Immature natural killer cell (primary cell): ENCODE measurements around the gene SMAD5. TPM values are rescaled to one million over a fixed set of nuclear protein-coding genes. Genes with fewer than 3 reads are reported as not detected.

Source experiments
- DNase-seq, 3 donors: peaks; one replicate each; pipeline ENCODE4 v3.0.0; 2022; ENCODE audit warnings: mixed read lengths in 1 of 3
- H3K27ac Mint-ChIP-seq, 6 donors: one replicate each; pipeline ENCODE4 v1.8.0; 2020; ENCODE audit warnings: mixed read lengths in 6 of 6, mild to moderate bottlenecking in 5 of 6, inconsistent platforms in 4 of 6, moderate library complexity in 3 of 6
- H3K27me3 Mint-ChIP-seq, 3 donors: one replicate each; pipeline ENCODE4 v1.8.0; 2020 to 2021; ENCODE audit warnings: low read depth in 3 of 3, mild to moderate bottlenecking in 3 of 3, mixed read lengths in 3 of 3, moderate library complexity in 3 of 3, inconsistent platforms in 1 of 3
- H3K36me3 Mint-ChIP-seq, 3 donors: one replicate each; pipeline ENCODE4 v1.8.0; 2020; ENCODE audit warnings: mixed read lengths in 3 of 3, inconsistent platforms in 2 of 3, mild to moderate bottlenecking in 2 of 3
- H3K4me1 Mint-ChIP-seq, 2 donors: one replicate each; pipeline ENCODE4 v1.8.0; 2020; ENCODE audit warnings: inconsistent platforms in 2 of 2, mild to moderate bottlenecking in 2 of 2, mixed read lengths in 2 of 2, moderate library complexity in 1 of 2
- H3K4me3 Mint-ChIP-seq, 5 donors: one replicate each; pipeline ENCODE4 v1.8.0; 2020; ENCODE audit warnings: mild to moderate bottlenecking in 5 of 5, mixed read lengths in 5 of 5, inconsistent platforms in 3 of 5, moderate library complexity in 3 of 5
- H3K9me3 Mint-ChIP-seq, 6 donors: one replicate each; pipeline ENCODE4 v1.8.0; 2020; ENCODE audit warnings: mild to moderate bottlenecking in 6 of 6, mixed read lengths in 6 of 6, inconsistent platforms in 4 of 6, moderate library complexity in 3 of 6
- polyA plus RNA-seq, 3 donors: library from polyadenylated mRNA; unstranded; fragments of 300-500 nt; fragmentation: Illumina TruSeq; gene quantifications; one replicate each; pipeline ENCODE4 v1.2.3, GENCODE V29; 2021

SMAD5 gene
- polyA plus RNA-seq, 3 donors from 2014 or later: 23.9 to 37.8 (median 32.5) TPM

DNA sequence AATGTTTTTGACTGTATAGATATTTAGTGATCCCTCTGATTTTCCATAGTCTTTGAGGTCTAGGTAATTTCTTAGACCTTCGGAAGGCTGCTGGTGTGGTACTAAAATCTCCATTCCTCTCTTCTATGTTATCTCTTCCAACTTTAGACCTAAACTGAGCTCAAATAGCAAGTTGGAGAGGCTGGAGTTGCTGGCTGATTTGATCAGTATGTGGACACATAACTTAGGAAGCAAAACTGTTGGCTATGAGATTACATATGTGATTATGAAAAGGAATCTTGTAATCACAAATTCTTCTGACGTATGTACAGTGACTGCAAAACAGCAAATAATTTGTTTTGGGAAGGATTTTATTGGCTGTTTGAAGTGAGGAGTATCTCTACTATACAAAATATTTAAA, 2.1 kb upstream of the SMAD5 start:
- no peaks in the 10 kb centered on the region for H3K36me3 Mint-ChIP-seq
- H3K4me1 Mint-ChIP-seq: peaks cover 20 to 36% of the 10 kb centered on the region in 2 donors
- no peak overlapping the region for H3K27ac Mint-ChIP-seq
- H3K27me3 Mint-ChIP-seq: peaks cover 16 to 34% (median 27%) of the 10 kb centered on the region in 3 donors
- H3K9me3 Mint-ChIP-seq: no peaks in the 10 kb centered on the region
- H3K4me3 Mint-ChIP-seq: no peak overlapping the region
- no peak for DNase-seq

DNA sequence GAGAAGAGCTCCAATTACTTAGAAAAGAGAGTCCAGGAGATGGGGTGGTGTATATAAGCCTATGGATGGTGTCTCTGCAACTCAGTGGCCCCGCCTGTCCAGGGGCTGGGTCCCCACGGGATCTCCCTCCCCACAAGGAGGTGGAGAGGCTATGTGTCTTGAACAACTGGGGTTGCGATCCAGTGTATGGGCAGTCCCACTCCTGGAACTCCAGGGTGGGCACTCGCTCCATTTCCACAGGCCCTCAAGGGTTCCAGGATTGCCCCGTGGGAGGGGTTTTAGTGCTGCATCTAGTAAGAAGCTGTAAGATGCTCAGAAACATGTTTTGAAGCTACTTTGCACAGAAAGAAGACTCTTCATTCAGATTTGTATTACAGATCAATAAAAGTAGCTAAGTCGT, 558 bp upstream of the SMAD5 start:
- no peaks in the 10 kb centered on the region for H3K9me3 Mint-ChIP-seq
- peak overlapping the region; percentile 86 to 93 (median 90) for H3K27ac Mint-ChIP-seq
- peak overlapping the region; percentile 86 to 94 (median 91) for H3K4me3 Mint-ChIP-seq
- H3K27me3 Mint-ChIP-seq: peaks cover 12 to 27% (median 24%) of the 10 kb centered on the region in 3 donors
- DNase-seq: no peak
- no peaks in the 10 kb centered on the region for H3K36me3 Mint-ChIP-seq
- H3K4me1 Mint-ChIP-seq: peaks cover 23 to 49% of the 10 kb centered on the region in 2 donors

DNA sequence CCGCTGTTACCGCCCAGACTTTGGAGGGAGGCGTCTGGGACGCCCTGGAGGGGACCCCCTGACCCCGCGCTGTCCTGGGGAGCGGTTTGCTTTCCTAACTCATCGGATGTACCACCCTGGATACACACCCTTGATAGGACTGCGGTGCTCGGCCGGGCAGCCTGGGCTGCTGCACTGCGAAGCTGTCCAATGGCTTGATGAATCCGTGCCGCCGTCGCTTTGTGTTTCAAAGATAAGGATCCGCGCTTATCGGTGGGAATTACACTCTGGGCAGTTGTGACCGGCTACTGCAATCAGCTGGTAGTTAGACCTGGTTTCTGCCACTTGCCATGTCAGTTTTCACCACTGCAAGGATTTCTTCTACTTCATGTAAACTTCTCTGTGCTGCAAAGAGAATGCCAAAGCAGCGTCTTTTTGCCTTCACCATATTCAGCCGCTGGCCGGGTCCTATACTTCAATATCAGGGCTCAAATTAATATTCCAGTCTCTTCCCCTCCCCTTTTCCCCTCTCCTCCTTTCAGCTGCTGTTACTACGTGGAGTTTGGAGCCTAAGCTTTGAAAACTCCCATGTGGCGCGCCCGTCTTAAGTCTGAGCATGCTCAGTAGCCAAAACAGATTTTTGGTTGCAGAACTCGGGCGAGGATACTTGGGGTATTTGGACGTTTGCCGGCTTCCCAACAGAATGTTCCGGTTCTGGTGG, 727 bp downstream of the SMAD5 start:
- Mint-ChIP-seq H3K27me3 (peaks cover 12 to 24% (median 20%) of the 10 kb centered on the region in 3 donors), H3K27ac (peak overlapping the region; percentile 87 to 96 (median 92)), H3K4me1 (peaks cover 35 to 62% of the 10 kb centered on the region in 2 donors), H3K4me3 (peak overlapping the region; percentile 85 to 96 (median 94)), H3K9me3 (no peaks in the 10 kb centered on the region), H3K36me3 (no peaks in the 10 kb centered on the region)
- peak; percentile 12 to 22 (median 18) for DNase-seq

DNA sequence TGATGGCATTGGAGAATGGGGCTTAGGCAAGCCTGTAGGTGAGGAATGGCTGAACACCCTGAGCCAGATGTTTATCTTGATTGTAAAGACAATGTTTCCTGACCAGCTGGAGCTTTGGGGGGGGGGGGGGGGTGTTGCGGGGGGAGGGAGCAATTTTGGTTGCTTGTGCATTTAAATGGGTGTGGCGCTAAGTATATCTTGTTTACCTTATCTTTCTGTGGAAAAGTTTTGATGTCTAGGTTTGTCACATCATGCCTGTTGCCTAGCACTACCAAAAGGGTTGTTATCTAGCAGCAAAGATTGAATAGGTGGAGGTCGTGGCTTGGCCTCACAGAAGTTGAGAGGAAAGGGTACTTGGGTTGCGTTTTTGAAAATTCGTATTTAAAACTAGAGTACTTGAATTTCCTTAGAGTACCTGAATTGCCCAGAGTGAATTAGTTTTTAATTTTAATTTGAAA, 1.3 kb downstream of the SMAD5 start:
- peak overlapping the region; percentile 87 to 96 (median 92) for H3K27ac Mint-ChIP-seq
- peaks cover 12 to 24% (median 20%) of the 10 kb centered on the region in 3 donors for H3K27me3 Mint-ChIP-seq
- no peaks in the 10 kb centered on the region for H3K36me3 Mint-ChIP-seq
- H3K4me1 Mint-ChIP-seq: peaks cover 40 to 68% of the 10 kb centered on the region in 2 donors
- no peaks in the 10 kb centered on the region for H3K9me3 Mint-ChIP-seq
- no peak for DNase-seq
- peak overlapping the region; percentile 85 to 96 (median 94) for H3K4me3 Mint-ChIP-seq

DNA sequence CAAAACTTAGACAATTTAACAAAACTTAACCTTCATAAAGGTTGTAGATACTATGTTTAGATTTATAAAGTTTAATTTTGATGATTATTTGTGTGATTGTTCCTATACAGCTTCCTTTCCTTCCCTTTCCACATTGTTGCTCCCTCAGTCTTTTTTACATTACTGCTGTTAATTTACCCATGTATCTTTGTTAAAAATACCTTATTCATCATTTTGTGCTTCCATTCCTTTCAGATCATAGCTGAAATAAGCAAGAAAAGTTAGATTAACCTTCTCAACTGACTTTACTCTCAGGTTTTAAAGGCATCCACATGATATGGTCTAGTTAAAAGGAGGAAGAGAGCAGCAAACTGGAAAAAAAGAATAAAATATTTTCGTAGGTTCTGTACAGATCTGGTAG, 2.0 kb downstream of the SMAD5 start:
- H3K9me3 Mint-ChIP-seq: no peaks in the 10 kb centered on the region
- H3K4me3 Mint-ChIP-seq: peak overlapping the region; percentile 42 to 92 (median 65)
- peaks cover 47 to 75% of the 10 kb centered on the region in 2 donors for H3K4me1 Mint-ChIP-seq
- H3K27ac Mint-ChIP-seq: peak overlapping the region in 2 of 6 donors; percentile 69 to 84
- H3K27me3 Mint-ChIP-seq: peaks cover 12 to 24% (median 20%) of the 10 kb centered on the region in 3 donors
- no peaks in the 10 kb centered on the region for H3K36me3 Mint-ChIP-seq
- DNase-seq: no peak

DNA sequence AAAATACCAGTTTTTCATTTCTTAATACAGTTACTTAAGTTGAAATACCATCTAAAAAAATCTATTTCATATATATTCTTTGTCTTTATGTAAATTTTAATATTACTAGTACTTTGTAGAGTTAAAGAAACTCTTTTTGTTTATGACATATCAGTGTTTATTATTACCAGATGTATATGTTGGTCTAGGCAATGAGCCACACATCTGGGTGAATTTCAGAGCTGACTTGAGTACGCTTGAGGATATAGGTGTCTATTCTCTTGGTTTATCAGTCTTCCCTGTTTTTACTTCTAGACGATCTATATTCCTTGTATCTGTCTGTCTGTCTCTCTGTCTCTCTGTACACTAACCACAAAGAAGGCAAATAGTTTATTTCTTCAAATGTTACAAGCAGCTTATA, 2.9 kb downstream of the SMAD5 start:
- Mint-ChIP-seq H3K27me3 (peaks cover 12 to 22% (median 20%) of the 10 kb centered on the region in 3 donors), H3K4me3 (peak overlapping the region in 1 of 5 donors; percentile 33), H3K36me3 (no peaks in the 10 kb centered on the region), H3K9me3 (no peaks in the 10 kb centered on the region), H3K4me1 (peaks cover 47 to 75% of the 10 kb centered on the region in 2 donors), H3K27ac (no peak overlapping the region)
- no peak for DNase-seq

DNA sequence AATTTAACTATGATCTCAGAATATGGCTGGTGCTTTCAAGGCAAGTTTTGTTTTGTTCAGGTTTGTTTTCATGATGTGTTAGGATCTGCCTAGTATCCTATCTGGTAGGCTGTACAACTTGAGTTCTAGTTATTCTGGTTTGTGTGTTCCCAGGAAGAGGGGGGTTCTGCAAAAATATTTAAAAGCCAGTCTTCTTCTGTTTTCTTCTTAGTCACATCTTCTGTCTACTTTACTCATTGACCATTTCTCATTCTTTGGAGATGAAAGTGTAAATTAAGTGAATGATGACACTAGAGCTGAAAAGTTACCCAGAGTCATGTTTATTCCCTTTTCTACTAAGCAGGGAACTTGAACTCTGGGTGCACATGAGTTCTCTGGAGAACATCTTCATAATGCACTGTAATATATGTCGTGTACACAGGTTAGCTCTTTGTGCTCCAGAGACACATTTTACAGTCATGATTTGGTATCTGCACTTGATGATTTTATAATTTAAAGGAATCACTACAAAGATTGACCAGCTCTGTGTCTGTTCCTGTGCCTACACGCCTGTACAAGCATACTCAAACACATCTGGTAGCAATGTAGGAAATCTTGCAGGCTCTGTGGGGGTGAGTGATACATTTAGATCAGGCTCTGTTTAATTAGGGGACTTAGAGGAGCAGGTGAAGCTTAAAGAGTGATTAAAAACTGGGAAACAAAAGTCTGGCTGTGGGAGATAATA, 5.0 kb downstream of the SMAD5 start:
- no peaks in the 10 kb centered on the region for H3K36me3 Mint-ChIP-seq
- peak overlapping the region in 1 of 6 donors; percentile 70 for H3K27ac Mint-ChIP-seq
- no peaks in the 10 kb centered on the region for H3K9me3 Mint-ChIP-seq
- H3K4me3 Mint-ChIP-seq: no peak overlapping the region
- no peak for DNase-seq
- peaks cover 6 to 10% (median 8%) of the 10 kb centered on the region in 3 donors for H3K27me3 Mint-ChIP-seq
- H3K4me1 Mint-ChIP-seq: peaks cover 44 to 64% of the 10 kb centered on the region in 2 donors

DNA sequence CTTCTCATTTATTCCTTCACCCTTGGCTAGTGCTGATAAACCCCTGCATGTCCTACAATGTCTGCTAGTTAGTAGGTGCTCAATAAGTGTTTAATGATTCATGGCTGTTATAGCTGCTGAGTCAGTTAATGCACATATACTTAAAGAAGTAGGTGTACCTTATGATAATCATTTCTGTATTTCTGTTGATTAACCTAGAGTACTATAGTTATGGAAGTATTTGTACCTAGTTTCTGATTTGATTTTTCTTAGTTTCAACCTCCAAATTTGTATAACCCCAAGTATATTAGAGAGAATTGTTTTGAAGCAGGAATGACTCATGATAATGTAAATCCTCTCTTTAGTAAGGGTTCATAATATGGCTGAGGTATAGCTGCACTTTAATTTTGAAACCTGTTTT, 8.9 kb downstream of the SMAD5 start:
- Mint-ChIP-seq H3K27ac (no peak overlapping the region), H3K27me3 (no peaks in the 10 kb centered on the region), H3K9me3 (no peaks in the 10 kb centered on the region), H3K36me3 (no peaks in the 10 kb centered on the region), H3K4me1 (peaks cover 31 to 33% of the 10 kb centered on the region in 2 donors), H3K4me3 (no peak overlapping the region)
- no peak for DNase-seq

DNA sequence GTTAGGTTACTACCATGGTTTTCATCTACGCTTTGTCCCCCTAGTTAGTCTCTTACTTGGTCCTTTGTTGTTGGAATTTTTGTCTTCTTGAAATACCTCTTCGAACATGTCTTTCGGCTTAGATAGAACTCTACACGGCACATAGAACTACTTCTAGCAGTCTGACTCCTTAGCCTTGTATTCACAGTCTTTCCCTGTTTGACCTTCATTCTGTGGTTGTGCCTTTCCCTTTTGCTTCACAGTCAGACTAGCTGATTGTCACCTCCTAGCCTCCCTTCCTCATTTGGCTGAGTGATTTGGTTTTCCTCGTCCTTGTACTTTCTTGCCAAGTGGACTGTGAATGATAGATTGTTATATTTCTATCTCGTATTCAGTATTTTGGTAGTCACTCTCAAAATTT, 10.7 kb downstream of the SMAD5 start:
- no peak for DNase-seq
- Mint-ChIP-seq H3K27me3 (no peaks in the 10 kb centered on the region), H3K9me3 (no peaks in the 10 kb centered on the region), H3K36me3 (no peaks in the 10 kb centered on the region), H3K4me1 (peaks cover 22 to 26% of the 10 kb centered on the region in 2 donors), H3K4me3 (no peak overlapping the region), H3K27ac (no peak overlapping the region)

DNA sequence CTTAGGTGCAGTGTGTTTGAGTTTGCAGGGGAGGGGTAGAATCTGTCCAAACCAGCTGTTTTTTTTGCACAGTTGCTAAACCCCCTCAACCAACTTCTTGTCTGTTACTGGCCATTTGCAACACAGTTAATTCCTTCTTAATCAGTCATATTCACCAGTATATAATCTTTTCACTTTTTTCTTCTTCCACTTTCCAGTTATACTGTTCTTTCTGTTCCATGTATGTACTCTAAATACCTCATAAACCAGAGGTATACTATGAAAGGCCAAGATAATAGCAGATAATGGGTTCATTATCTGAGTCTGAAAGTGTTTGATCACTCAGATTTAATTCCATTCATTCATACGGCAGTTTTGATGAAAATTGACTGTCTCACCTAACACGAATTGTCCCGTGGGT, 11.1 kb downstream of the SMAD5 start:
- Mint-ChIP-seq H3K4me1 (peaks cover 20 to 23% of the 10 kb centered on the region in 2 donors), H3K27ac (no peak overlapping the region), H3K4me3 (no peak overlapping the region), H3K9me3 (no peaks in the 10 kb centered on the region), H3K36me3 (no peaks in the 10 kb centered on the region), H3K27me3 (no peaks in the 10 kb centered on the region)
- DNase-seq: no peak

DNA sequence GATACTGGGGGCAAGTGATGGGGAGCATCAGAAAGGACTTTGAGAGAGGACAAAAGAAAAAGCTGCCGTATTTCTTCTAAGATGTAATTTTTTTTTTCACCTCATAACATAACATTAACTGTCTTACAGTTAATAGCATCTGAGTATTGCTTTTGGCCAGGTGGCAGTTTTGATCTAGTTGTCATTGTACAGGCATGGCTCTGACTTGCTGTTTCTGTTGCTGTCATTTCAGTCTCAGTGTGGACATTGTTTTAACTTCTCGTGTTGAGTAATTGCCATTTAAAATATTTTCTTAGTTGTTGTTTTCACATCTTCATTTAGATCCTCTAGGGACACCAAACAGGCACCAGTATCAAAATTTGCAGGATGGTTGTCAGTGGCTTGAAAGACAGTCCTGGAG, 12.4 kb downstream of the SMAD5 start:
- H3K27ac Mint-ChIP-seq: no peak overlapping the region
- H3K9me3 Mint-ChIP-seq: no peaks in the 10 kb centered on the region
- no peak overlapping the region for H3K4me3 Mint-ChIP-seq
- no peaks in the 10 kb centered on the region for H3K36me3 Mint-ChIP-seq
- H3K4me1 Mint-ChIP-seq: peaks cover 24 to 25% of the 10 kb centered on the region in 2 donors
- H3K27me3 Mint-ChIP-seq: no peaks in the 10 kb centered on the region
- no peak for DNase-seq

DNA sequence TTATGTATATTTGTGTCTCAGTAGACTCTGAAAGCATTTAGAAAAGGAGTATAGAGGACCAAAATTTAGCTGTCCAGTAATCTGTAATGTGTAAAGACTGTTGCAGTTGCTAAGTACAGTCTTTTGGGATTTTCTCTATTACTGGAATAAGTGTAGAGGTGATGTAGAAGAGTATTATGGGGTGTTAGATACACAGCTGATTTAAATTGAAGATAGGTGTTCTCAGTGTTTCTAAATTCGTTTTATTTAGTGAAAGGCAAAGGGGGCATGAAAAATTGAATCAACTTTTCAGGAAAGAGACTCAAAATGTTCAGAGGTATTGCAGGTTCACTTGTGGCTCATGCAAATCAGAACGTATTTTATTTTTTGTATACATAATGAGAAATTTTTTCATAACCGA, 13.6 kb downstream of the SMAD5 start:
- Mint-ChIP-seq H3K36me3 (no peaks in the 10 kb centered on the region), H3K9me3 (no peaks in the 10 kb centered on the region), H3K4me3 (no peak overlapping the region), H3K27me3 (no peaks in the 10 kb centered on the region), H3K4me1 (peaks cover 31 to 33% of the 10 kb centered on the region in 2 donors), H3K27ac (no peak overlapping the region)
- DNase-seq: no peak

DNA sequence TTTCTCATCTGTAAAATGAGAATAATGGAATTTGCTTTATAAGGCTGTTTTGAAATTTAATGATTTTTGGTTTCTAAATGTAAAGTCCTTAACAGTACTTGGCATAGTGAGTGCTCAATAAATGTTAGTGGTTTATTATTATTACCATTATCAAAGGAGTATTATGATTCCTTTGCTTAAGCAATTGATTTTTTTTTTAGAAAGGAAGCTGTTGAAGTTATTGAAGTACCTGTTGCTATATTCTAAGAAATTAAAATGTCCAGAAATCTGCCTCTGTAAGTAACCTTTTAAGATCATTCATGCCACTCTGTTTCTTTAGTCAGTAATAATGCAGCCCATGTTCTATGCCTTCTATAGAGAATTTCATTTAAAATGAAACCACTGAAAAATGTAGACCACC, 15.0 kb downstream of the SMAD5 start:
- Mint-ChIP-seq H3K27ac (no peak overlapping the region), H3K9me3 (no peaks in the 10 kb centered on the region), H3K4me1 (peaks cover 36 to 46% of the 10 kb centered on the region in 2 donors), H3K27me3 (no peaks in the 10 kb centered on the region), H3K36me3 (peaks cover 0 to 7% (median 0%) of the 10 kb centered on the region in 3 donors), H3K4me3 (no peak overlapping the region)
- DNase-seq: no peak

DNA sequence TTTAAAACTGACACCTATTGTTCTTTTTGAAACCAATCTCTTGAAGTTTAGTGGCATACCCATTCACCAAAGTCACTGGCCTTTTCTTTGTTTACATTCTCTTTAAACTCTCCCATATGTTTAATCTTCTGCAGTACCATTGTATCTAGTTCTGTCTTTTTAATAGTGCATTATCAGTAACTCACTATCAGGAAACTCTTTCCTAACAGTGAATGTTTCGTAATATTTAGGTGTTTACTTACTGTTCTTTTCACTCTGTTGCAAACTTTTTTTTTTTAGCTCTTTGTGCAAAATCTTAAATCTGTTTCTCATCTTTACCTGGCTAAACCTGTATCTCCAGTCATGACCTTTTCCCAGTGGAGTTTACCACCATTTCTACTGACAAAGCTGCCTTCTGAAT, 17.2 kb downstream of the SMAD5 start:
- Mint-ChIP-seq H3K4me3 (no peak overlapping the region), H3K4me1 (peaks cover 39 to 55% of the 10 kb centered on the region in 2 donors), H3K27me3 (no peaks in the 10 kb centered on the region), H3K27ac (no peak overlapping the region), H3K36me3 (peaks cover 10 to 22% (median 15%) of the 10 kb centered on the region in 3 donors), H3K9me3 (no peaks in the 10 kb centered on the region)
- no peak for DNase-seq
